HS-5 (cell line): ENCODE results near the gene ADAM12.
"Not testable (repeated sequence)": the region's sequence is repeated elsewhere in the genome, so short reads cannot be mapped to it uniquely, and the experiment has no call there.

Experiments
- DNase-seq: peaks from one replicate; pipeline ENCODE4 v3.0.0-alpha.2; 2012; ENCODE audit warnings: low read depth

ADAM12 gene

DNA sequence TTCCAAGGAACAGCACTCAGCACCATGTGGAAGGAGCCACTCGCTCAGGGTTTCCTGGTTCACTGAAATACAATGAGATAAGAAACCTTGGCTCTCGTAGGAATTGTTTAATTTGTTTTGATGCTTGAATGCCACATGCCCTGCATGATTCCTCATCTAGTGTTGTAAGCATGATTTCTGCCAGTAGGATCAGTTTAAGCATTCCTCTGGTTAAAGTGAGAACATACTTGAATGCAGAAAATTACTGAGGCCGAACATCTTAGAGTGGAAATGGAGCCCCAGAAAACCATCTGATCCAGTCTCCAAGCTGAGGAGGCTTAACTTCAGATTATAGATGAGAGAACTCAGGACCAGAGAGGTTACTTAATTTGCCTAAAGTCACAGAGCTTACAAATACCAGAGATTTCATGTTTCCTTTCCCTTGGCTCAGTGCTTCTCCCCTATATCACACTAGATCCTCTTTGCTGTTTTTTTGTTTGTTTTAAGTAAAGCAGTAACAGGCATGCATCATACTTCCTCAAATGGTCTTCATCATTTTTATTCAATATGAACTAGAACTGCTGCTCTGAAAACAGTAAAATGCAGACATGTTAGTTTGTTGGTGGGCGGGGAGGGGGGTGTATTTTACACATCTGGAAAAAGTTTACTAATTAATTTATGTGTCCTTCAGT is 125.1 kb downstream of the ADAM12 start:
- DNase-seq, result no peak

GRCh38 chr10:126262233-126262838 is 125.9 kb downstream of the ADAM12 start:
- DNase-seq, result no peak

- no peak for DNase-seq
Observed at GRCh38 chr10:126259760-126260479, 128.4 kb downstream of the ADAM12 start.

- no peak for DNase-seq
Observed at GRCh38 chr10:126256864-126257263, 131.4 kb downstream of the ADAM12 start.

GRCh38 chr10:126255313-126255712 is 133.0 kb downstream of the ADAM12 start:
- DNase-seq, result no peak

DNA sequence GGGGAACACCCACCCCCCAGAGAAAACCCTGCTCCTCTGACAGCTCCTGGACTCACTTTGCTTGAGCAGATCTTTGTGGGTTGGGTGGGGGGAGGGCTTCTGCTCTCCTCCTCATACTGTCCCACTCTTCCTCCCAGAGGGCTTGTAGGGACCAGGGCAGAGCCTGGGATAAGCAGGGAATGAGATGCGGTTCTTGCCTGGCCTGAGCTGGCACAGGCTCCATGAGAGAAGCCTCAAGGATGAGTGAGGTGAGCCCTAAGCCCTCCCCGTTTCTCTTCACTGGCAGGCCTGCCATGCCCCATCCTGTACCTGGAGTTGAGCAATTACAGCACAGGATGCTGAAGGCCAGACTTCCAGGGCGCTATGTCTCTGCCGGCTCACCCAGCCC is 134.7 kb downstream of the ADAM12 start:
- DNase-seq, result no peak

GRCh38 chr10:126252884-126253610 is 135.2 kb downstream of the ADAM12 start:
- DNase-seq, result peak; percentile 97

GRCh38 chr10:126251778-126252407 is 136.4 kb downstream of the ADAM12 start:
- DNase-seq, result no peak

- no peak for DNase-seq
Observed at GRCh38 chr10:126250527-126251310, 137.6 kb downstream of the ADAM12 start.

DNA sequence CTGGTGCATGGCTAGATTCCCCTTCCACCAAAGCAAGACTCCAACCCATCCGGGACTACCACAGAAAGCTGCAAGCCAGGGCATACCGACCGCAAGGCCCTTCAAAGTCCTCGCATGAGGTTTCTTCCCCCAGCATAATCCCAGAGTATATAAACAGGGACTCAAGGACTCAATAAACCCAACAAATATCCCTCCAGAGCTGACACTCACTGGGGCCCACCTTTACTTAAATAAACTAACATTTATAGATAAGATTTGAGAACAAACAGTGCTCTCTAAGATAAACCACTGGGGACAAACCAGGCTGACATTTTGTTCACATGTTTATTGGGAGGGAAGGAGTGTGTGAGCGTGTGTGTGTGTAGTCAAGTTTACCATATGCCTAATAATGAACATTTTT is 138.2 kb downstream of the ADAM12 start:
- no peak for DNase-seq

DNA sequence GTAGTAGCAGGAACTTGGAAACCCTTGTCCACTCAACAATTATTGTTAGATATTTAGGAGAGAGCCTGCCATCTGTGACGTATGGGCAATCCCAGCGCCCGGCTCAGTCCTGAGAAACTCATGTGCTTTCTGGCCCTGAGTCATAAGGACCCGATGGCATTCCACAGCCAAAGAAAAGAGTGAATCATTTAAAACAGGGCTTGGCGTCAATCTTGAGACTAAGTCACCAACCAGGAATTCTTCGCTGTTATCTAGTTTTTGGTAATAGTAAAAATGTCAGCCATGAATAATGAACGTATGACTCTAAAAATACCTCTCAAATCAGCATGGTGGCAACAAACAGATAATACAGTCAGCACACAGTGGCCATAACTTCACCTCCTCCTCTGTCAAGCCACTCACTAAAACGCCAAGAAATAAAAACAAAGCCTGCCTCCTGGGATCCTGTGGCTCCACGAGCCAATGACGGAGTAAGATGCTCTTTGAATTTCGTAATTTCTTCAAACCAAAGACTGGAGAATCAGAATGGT is 140.8 kb downstream of the ADAM12 start:
- DNase-seq, result peak; percentile 97

GRCh38 chr10:126246396-126246795 is 141.9 kb downstream of the ADAM12 start:
- DNase-seq, result not testable (repeated sequence)

GRCh38 chr10:126245501-126245900 is 142.8 kb downstream of the ADAM12 start:
- DNase-seq, result no peak

- peak; percentile 45 for DNase-seq
Observed at GRCh38 chr10:126243971-126244370, 144.3 kb downstream of the ADAM12 start.

DNA sequence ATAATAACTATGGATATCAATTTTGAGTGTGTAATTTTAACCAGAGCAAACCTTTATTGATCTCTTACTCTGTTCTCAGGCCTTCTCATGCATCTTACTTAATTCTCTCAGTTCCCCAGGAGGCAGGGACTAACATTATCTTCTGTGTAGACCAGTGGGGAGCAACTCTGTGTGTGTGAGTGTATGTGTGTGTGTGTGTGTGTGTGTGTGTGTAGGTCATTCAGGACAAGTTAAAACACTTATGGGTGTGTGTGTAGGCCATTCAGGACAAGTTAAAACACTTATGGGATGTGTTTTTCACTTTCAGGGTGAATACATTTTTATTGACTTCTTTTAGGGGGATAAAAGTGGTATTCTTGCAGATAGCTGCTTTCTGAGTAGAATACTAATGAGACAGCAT is 145.0 kb downstream of the ADAM12 start:
- DNase-seq, result no peak

DNA sequence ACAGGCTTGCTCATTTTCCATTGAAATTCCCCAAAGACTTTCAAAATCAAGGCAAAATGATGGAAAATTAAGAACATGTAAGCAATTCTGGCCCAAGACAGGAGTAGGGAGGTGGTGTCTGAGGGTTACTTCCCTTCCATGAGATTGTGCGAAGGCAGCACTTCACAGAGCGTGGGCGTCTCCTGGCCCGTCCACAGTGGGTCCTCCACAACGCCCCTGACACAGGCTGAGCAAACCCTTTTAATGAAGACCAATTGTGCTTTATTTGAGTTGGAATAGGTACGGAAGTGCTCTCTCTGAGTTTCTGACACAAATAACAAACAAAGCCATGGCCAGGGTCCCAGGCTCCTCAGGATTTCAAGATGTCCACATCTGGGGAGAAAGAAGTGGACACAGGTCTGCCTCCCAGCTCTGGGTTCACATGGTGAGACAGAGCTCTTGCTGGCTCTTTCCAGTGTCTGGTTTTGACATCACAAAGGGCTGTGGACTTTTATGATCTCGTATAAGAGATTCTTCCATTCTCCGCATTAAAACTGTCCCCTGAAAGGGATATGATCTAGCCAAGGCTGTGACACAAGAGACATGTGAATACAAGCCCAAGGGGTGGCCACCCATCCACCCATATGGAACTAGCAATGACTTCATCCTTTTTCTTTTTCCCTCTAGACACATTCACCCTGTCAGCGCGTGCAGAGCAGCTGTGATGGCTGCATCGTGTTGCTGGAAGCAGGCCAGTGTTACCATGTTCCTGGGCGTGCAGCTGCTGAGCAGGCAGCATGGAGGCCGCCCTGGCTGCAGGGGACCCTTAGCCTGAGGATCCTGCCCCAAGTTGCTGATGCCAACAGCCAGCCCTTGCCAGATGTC is 145.6 kb downstream of the ADAM12 start:
- no peak for DNase-seq

GRCh38 chr10:126240483-126240882 is 147.8 kb downstream of the ADAM12 start:
- no peak for DNase-seq

- DNase-seq, result no peak
Observed at GRCh38 chr10:126239844-126240243, 148.4 kb downstream of the ADAM12 start.

GRCh38 chr10:126235979-126236851 is 152.1 kb downstream of the ADAM12 start:
- DNase-seq, result no peak
